Measurements from ENCODE around the gene SMARCD3. TPM values are rescaled to one million over a fixed set of nuclear protein-coding genes. Genes with fewer than 3 reads are reported as not detected.

Gene SMARCD3
- total and polyA plus RNA-seq, 8 donors: 11.6 to 105 (median 30.3) TPM

DNA sequence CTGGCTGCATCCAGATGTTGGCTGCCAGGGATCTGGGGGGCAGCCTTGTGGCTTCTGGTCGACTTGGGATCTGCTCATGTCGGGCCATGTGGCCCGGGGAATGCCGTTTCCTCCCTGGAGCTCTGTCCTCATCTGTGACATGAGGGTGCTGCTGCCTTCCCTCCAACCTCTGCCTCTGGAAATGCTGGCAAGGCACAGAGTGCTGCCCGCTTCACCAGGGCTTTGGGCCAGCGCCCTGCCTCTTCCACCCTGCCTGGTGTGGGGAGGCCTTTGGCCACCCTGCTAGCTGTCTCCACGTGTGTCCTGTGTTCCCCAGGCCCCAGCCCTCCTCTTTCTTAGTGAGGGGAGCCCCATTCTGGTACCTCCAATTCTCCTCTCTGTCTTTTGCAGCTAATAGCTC lies 5.8 kb upstream of the SMARCD3 start:
- DNase-seq: no peak

DNA sequence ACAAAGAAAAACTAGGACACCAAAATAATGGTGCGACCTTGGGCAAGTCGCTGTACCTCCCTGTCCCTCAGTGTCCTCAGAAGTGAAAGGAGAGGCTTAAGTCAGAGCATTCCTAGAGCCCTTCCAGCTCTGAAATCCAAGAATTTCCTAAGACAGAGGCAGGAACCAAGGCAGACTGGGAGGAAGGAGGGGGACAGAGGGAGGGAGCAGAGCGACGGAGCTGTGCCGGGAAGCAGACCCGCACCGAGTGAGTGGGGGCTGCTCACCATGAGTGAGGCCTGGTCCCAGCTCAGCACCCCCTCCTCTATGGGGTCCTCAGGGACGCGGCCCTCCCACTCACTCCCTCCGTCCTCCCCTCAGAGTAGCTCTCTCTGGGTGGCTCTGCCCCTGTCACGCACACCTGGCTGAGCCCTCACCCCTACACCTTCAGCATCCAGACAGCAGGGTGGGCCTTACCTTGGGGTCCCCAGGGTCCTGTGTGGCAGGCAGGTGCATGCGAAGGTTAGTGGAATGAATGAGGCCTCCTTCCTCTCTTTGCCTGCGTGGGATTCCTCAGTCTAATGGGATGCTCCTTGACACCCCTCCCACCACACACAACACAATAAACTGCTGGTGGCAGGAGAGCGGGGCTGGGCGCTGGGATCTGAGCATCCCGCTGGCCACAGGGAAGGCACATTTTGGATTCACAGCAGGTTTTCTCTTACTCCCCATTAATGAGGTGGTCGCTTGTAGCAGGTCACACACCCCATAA lies 4.6 kb upstream of the SMARCD3 start:
- Histone ChIP-seq H3K4me1 (peaks cover 38 to 47% (median 44%) of the 10 kb centered on the region in 4 donors), H3K36me3 (no peaks in the 10 kb centered on the region), H3K27ac (peak overlapping the region in 4 of 5 donors; percentile 81 to 93 (median 84)), H3K27me3 (peaks cover 0 to 44% (median under 1%) of the 10 kb centered on the region in 3 donors), H3K4me3 (peak overlapping the region in 2 of 4 donors; percentile 61 to 66), H3K9me3 (no peaks in the 10 kb centered on the region)
- TF ChIP-seq, protein P1, sequence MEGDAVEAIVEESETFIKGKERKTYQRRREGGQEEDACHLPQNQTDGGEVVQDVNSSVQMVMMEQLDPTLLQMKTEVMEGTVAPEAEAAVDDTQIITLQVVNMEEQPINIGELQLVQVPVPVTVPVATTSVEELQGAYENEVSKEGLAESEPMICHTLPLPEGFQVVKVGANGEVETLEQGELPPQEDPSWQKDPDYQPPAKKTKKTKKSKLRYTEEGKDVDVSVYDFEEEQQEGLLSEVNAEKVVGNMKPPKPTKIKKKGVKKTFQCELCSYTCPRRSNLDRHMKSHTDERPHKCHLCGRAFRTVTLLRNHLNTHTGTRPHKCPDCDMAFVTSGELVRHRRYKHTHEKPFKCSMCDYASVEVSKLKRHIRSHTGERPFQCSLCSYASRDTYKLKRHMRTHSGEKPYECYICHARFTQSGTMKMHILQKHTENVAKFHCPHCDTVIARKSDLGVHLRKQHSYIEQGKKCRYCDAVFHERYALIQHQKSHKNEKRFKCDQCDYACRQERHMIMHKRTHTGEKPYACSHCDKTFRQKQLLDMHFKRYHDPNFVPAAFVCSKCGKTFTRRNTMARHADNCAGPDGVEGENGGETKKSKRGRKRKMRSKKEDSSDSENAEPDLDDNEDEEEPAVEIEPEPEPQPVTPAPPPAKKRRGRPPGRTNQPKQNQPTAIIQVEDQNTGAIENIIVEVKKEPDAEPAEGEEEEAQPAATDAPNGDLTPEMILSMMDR (IDR thresholded peaks at IDR 0.05): no peak
- TF ChIP-seq POLR2AphosphoS5 (IDR thresholded peaks at IDR 0.05) (no peak), EP300 (IDR thresholded peaks at IDR 0.05) (no peak), POLR2A (IDR thresholded peaks at IDR 0.05) (no peak)
- intact Hi-C loops (cut with DNase I; ENCODE audit: low total_unique reads): no loop called here
- 52 to 82% (median 80%) methylated on average over 16 to 17 of the region's 17 CpGs for WGBS, 5 donors
- peak in 1 of 2 donors; percentile 60 for DNase-seq

More for the DNA sequence above, 5.8 kb upstream of the SMARCD3 start:
- intact Hi-C loops (cut with DNase I; ENCODE audit: low total_unique reads): no loop called here
- Histone ChIP-seq H3K9me3 (no peaks in the 10 kb centered on the region), H3K4me3 (no peak overlapping the region), H3K27me3 (peaks cover 0 to 43% (median 0%) of the 10 kb centered on the region in 3 donors), H3K27ac (no peak overlapping the region), H3K36me3 (no peaks in the 10 kb centered on the region), H3K4me1 (peaks cover 29 to 39% (median 36%) of the 10 kb centered on the region in 4 donors)
- TF ChIP-seq, protein P1 (IDR thresholded peaks at IDR 0.05): no peak
- TF ChIP-seq EP300 (IDR thresholded peaks at IDR 0.05) (no peak), POLR2A (IDR thresholded peaks at IDR 0.05) (no peak)
- 63 to 77% (median 74%) methylated on average over 4 to 7 of the region's 7 CpGs for WGBS, 5 donors

DNA sequence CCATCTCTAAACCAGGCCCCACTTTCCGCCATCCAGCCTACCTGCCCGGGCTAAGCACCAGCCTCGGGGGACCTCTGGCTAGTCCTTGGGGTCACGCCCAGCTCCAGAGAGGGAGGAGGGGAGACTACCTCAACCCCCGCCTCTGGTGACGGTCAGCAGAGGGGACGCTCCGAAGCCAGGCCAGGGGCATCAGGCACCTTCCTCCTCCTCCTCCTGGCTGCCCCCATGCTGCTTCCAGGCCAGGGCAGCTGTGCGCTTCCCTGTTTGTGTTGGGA lies 4.0 kb upstream of the SMARCD3 start:
- intact Hi-C loops (cut with DNase I; ENCODE audit: low total_unique reads): no loop called here
- no peaks in the 10 kb centered on the region for H3K36me3 ChIP-seq
- no peaks in the 10 kb centered on the region for H3K9me3 ChIP-seq
- H3K4me3 ChIP-seq: peak overlapping the region; percentile 50 to 66 (median 60)
- peak overlapping the region; percentile 81 to 93 (median 84) for H3K27ac ChIP-seq
- no peak for DNase-seq
- WGBS, 5 donors: 28 to 49% (median 36%) methylated on average over 2 to 9 of the region's 9 CpGs
- peaks cover 44 to 53% (median 50%) of the 10 kb centered on the region in 4 donors for H3K4me1 ChIP-seq
- TF ChIP-seq, protein P1 (IDR thresholded peaks at IDR 0.05): no peak
- TF ChIP-seq POLR2AphosphoS5 (IDR thresholded peaks at IDR 0.05): no peak
- no peak for TF ChIP-seq EP300 (IDR thresholded peaks at IDR 0.05)
- no peak for TF ChIP-seq POLR2A (IDR thresholded peaks at IDR 0.05)
- peaks cover 0 to 44% (median 6%) of the 10 kb centered on the region in 3 donors for H3K27me3 ChIP-seq

DNA sequence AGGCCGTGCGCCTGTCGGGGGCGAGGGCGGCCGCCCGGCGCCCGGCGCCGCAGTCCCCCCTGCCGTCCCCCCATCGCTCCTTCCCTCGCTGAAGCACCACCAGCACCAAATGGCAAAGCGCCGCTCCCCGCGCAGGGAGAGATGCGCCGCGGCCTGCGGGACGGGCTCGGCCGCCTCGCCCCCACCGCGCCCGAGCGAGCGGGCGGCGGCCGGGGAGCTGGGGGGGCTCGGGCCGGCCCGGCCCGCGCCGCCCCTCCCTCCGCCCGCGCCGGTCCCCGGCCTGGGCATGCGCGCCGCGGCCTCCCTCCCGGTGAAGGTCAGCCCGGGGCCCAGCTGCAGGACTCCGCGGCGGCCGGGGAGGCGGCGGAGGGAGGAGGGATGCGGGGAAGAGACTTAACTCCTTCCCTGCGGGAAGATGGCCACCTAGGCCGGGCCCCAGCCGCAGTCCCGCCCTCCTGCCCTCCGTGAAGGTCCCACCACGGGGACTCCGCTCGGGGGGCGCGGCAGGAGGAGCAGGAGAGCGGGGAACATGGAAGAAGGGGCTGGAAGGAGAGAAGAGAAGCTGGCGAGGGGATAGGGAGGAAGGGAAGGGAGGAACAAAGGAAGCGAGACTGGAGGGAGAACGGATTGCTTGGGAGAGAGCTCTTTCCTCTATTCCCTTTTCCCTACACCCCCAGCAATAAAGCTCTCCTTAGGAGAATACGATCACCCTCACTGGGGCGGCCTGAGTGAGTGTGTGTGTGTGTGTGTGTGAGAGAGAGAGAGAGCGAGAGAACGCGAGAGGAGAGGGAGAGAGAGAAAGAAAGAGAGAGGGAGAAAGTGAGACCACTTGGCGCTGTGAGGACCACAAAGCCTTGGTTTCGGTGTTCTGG lies 3.4 kb upstream of the SMARCD3 start:
- H3K4me1 ChIP-seq: peaks cover 50 to 59% (median 56%) of the 10 kb centered on the region in 4 donors
- peak overlapping the region; percentile 50 to 66 (median 60) for H3K4me3 ChIP-seq
- peak overlapping the region; percentile 83 to 93 (median 86) for H3K27ac ChIP-seq
- TF ChIP-seq, protein P1 (IDR thresholded peaks at IDR 0.05): no peak
- TF ChIP-seq POLR2A (IDR thresholded peaks at IDR 0.05) (no peak), EP300 (IDR thresholded peaks at IDR 0.05) (no peak), POLR2AphosphoS5 (IDR thresholded peaks at IDR 0.05) (peak in 1 of 3 donors; percentile 35)
- 2 to 6% (median 4%) methylated on average over 21 to 79 of the region's 79 CpGs for WGBS, 5 donors
- peaks cover 0 to 44% (median 6%) of the 10 kb centered on the region in 3 donors for H3K27me3 ChIP-seq
- no peaks in the 10 kb centered on the region for H3K36me3 ChIP-seq
- DNase-seq: peak; percentile 70 to 94
- intact Hi-C loops (cut with DNase I; ENCODE audit: low total_unique reads): no loop called here
- H3K9me3 ChIP-seq: no peaks in the 10 kb centered on the region
